Testis (tissue), 3 donors: ENCODE data around the gene C2CD4A. TPM values are rescaled to one million over a fixed set of nuclear protein-coding genes. Genes with fewer than 3 reads are reported as not detected.

ENCODE experiments used
- DNase-seq: peaks from one replicate; pipeline ENCODE4 v3.0.0-alpha.2; 2019
- H3K27ac ChIP-seq, 2 donors: fragments of 200-600 bp; sonication (generic); one replicate each; pipeline ENCODE4 v1.5.1; 2019
- H3K27me3 ChIP-seq: fragments of 200-600 bp; sonication (generic); one replicate; pipeline ENCODE4 v1.5.1; 2019
- H3K36me3 ChIP-seq: fragments of 200-600 bp; sonication (generic); one replicate; pipeline ENCODE4 v1.5.1; 2017; ENCODE audit warnings: low read depth; ENCODE audit errors: missing control alignments
- H3K4me1 ChIP-seq: fragments of 200-600 bp; sonication (generic); one replicate; pipeline ENCODE4 v1.5.1; 2019
- H3K4me3 ChIP-seq, 2 donors: fragments of 200-600 bp; sonication (generic); one replicate each; pipeline ENCODE4 v1.5.1; 2017 to 2019
- H3K9me3 ChIP-seq: fragments of 200-600 bp; sonication (generic); one replicate; pipeline ENCODE4 v1.5.1; 2017
- POLR2A ChIP-seq: fragments of 450-650 bp; IDR thresholded peaks from one replicate; pipeline ENCODE4 v1.6.1; 2017; ENCODE audit warnings: antibody characterized with exemption, mild to moderate bottlenecking, moderate library complexity
- WGBS, 2 donors: methylation state at CpG; one replicate each; pipeline ENCODE4 v1.1.5; 2018; 5-methylcytosine and 5-hydroxymethylcytosine counted together
- intact Hi-C: fragments of 100-400 bp; cut with DNase I; formaldehyde crosslinking; loops from one replicate; pipeline ENCODE4 v1.15.1; 2023; ENCODE audit warnings: low total_unique reads
- polyA plus RNA-seq: library from polyadenylated mRNA; stranded (reverse); fragments of 350-450 nt; fragmentation: Illumina TruSeq; extraction: RNeasy Lipid Tissue Mini Kit (QIAGEN cat#74804); gene quantifications from one replicate; pipeline ENCODE4 v1.2.3, GENCODE V29; 2014; ENCODE audit warnings: low read depth, low replicate concordance; ENCODE audit not compliant: insufficient read depth
- total RNA-seq, 2 donors: library from RNA; depleted of rRNA; stranded (reverse); fragments of >200 nt; gene quantifications; one replicate each; pipeline ENCODE4 v1.2.3, GENCODE V29; 2016
- TF ChIP-seq, protein P1 (sequence below), 3 experiments: fragments of 450-650 bp in 2 of 3; fragments of 200-600 bp in 1 of 3; sonication (generic) in 1 of 3; IDR thresholded peaks; one replicate each; pipeline ENCODE4 v1.5.1; 2016 to 2019; ENCODE audit warnings: antibody characterized with exemption in 3 of 3, mild to moderate bottlenecking in 2 of 3, moderate library complexity in 1 of 3

Gene C2CD4A
- total and polyA plus RNA-seq, 3 donors from 2014 or later, result 0.08 to 0.39 (median 0.12) TPM

GRCh38 chr15:62083194-62084154 is 16.7 kb downstream of the C2CD4A start:
- intact Hi-C loops, result no loop called here
- Histone ChIP-seq H3K4me3 (no peak overlapping the region), H3K9me3 (no peaks in the 10 kb centered on the region), H3K4me1 (no peaks in the 10 kb centered on the region), H3K27me3 (no peaks in the 10 kb centered on the region), H3K27ac (no peak overlapping the region), H3K36me3 (no peaks in the 10 kb centered on the region)
- 78 to 80% methylated on average over 9 of the region's 9 CpGs for WGBS, 2 donors
- no peak for TF ChIP-seq POLR2A
- TF ChIP-seq, protein P1, sequence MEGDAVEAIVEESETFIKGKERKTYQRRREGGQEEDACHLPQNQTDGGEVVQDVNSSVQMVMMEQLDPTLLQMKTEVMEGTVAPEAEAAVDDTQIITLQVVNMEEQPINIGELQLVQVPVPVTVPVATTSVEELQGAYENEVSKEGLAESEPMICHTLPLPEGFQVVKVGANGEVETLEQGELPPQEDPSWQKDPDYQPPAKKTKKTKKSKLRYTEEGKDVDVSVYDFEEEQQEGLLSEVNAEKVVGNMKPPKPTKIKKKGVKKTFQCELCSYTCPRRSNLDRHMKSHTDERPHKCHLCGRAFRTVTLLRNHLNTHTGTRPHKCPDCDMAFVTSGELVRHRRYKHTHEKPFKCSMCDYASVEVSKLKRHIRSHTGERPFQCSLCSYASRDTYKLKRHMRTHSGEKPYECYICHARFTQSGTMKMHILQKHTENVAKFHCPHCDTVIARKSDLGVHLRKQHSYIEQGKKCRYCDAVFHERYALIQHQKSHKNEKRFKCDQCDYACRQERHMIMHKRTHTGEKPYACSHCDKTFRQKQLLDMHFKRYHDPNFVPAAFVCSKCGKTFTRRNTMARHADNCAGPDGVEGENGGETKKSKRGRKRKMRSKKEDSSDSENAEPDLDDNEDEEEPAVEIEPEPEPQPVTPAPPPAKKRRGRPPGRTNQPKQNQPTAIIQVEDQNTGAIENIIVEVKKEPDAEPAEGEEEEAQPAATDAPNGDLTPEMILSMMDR (IDR thresholded peaks at IDR 0.05), result no peak
- DNase-seq, result no peak

DNA sequence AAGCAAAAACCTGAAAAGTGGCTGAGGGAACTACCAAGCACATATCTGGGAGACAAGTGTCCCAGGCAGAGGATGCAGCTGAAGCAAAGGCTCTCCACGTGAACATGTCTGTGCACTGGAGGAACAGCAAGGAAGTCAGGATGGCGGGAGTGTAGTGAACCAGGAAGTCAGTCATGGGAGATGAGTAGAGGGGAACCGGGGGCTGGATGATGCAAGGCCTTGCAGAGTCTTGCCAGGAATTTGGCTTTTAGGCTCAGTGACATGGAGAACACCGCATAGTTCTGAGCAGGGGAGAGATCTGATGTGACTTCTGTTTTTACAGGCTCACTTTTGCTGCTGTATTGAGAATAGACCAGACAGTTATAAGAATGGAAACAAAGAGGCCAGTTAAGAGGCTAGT is 19.0 kb downstream of the C2CD4A start:
- intact Hi-C loops, result no loop called here
- Histone ChIP-seq H3K36me3 (no peaks in the 10 kb centered on the region), H3K27me3 (no peaks in the 10 kb centered on the region), H3K4me3 (no peak overlapping the region), H3K27ac (no peak overlapping the region), H3K9me3 (no peaks in the 10 kb centered on the region), H3K4me1 (no peaks in the 10 kb centered on the region)
- 73 to 76% methylated on average over 4 of the region's 4 CpGs for WGBS, 2 donors
- TF ChIP-seq POLR2A, result no peak
- TF ChIP-seq, protein P1 (IDR thresholded peaks at IDR 0.05), result no peak
- DNase-seq, result no peak

DNA sequence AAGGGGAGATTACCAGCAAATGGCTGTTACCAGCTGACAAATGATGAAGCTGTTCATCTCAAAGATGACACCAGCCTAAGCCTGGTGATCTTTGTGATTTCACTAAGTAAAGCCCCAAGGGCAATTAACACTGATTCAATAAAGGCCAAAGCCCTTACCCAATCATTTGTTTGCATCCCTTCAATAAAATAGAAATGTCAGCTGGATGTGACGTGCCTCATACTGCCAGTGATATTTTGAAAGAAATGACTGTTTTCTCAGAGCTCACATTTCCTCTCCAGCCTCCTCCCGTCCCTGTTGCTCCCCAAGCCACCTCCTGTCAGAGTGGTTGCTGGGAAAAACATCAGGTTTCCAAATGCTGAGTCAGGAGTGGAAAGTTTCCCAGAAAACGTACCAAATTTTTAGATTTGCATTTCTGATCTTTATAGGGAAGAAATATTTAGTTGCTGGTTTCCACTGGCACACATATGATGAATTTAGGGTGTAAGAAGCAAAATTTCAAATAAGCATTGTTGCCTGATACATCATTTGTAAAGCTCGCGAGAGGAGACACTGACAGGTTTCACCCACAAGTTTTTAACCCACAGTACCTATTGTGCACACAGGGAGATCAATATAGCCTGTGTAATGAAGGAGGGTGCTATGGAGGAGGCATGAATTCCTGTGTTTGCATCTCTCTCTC is 21.0 kb downstream of the C2CD4A start:
- Histone ChIP-seq H3K27ac (no peak overlapping the region), H3K27me3 (no peaks in the 10 kb centered on the region), H3K36me3 (no peaks in the 10 kb centered on the region), H3K4me1 (no peaks in the 10 kb centered on the region), H3K9me3 (no peaks in the 10 kb centered on the region), H3K4me3 (no peak overlapping the region)
- no peak for TF ChIP-seq POLR2A
- TF ChIP-seq, protein P1 (IDR thresholded peaks at IDR 0.05), result no peak
- intact Hi-C loops, result no loop called here
- WGBS, 2 donors, result 42 to 45% methylated on average over 5 of the region's 5 CpGs
- no peak for DNase-seq

DNA sequence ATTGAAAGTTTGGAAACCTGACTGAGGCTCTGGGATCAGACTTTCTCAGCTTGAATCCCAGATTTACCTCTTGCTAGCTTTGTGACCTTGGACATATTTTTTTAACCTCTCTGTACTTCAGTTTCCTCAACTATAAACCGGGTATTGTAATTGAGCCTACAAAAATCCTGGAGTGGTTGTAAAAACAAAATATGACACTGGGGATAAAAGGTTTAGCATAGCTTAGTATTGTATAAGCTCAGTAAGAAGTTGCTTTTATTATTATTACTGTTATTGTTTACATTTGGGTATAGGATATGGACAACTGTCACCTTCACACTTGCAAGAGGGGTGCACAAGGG is 21.5 kb downstream of the C2CD4A start:
- TF ChIP-seq, protein P1 (IDR thresholded peaks at IDR 0.05), result no peak
- no peak for TF ChIP-seq POLR2A
- 38 to 54% methylated on average over 1 of the region's 1 CpG for WGBS, 2 donors
- no peaks in the 10 kb centered on the region for H3K27me3 ChIP-seq
- H3K36me3 ChIP-seq, result no peaks in the 10 kb centered on the region
- H3K27ac ChIP-seq, result no peak overlapping the region
- H3K4me1 ChIP-seq, result no peaks in the 10 kb centered on the region
- intact Hi-C loops, result no loop called here
- no peak for DNase-seq
- H3K4me3 ChIP-seq, result no peak overlapping the region
- H3K9me3 ChIP-seq, result no peaks in the 10 kb centered on the region
